ENCODE measurements around the gene PPP5C.
"Not testable (repeated sequence)": the region's sequence is repeated elsewhere in the genome, so short reads cannot be mapped to it uniquely, and the experiment has no call there.

PPP5C gene

GRCh38 chr19:46367426-46367825 lies 20.5 kb downstream of the PPP5C start:
- DNase-seq, result no peak

- DNase-seq, result no peak
Observed at GRCh38 chr19:46368116-46368515, 21.2 kb downstream of the PPP5C start.

- no peak for DNase-seq
Observed at GRCh38 chr19:46369817-46370216, 22.9 kb downstream of the PPP5C start.

- DNase-seq, result no peak
Observed at GRCh38 chr19:46371371-46371901, 24.5 kb downstream of the PPP5C start.

- no peak for DNase-seq
Observed at GRCh38 chr19:46372901-46373490, 26.1 kb downstream of the PPP5C start.

GRCh38 chr19:46373491-46374359 lies 26.8 kb downstream of the PPP5C start:
- peak; percentile 86 for DNase-seq

GRCh38 chr19:46374536-46375475 lies 27.9 kb downstream of the PPP5C start:
- no peak for DNase-seq

- not testable (repeated sequence) for DNase-seq
Observed at GRCh38 chr19:46375476-46376067, 28.7 kb downstream of the PPP5C start.

GRCh38 chr19:46376241-46377153 lies 29.6 kb downstream of the PPP5C start:
- no peak for DNase-seq

GRCh38 chr19:46378268-46378667 lies 31.4 kb downstream of the PPP5C start:
- no peak for DNase-seq

- DNase-seq, result no peak
Observed at GRCh38 chr19:46380690-46381089, 33.8 kb downstream of the PPP5C start.

- DNase-seq, result no peak
Observed at GRCh38 chr19:46381346-46381745, 34.5 kb downstream of the PPP5C start.

GRCh38 chr19:46381756-46382345 lies 35.0 kb downstream of the PPP5C start:
- no peak for DNase-seq

GRCh38 chr19:46383171-46383815 lies 36.4 kb downstream of the PPP5C start:
- DNase-seq, result no peak

GRCh38 chr19:46383846-46384245 lies 37.0 kb downstream of the PPP5C start:
- DNase-seq, result no peak

GRCh38 chr19:46384396-46384795 lies 37.5 kb downstream of the PPP5C start:
- no peak for DNase-seq

GRCh38 chr19:46385636-46386035 lies 38.7 kb downstream of the PPP5C start:
- no peak for DNase-seq

- DNase-seq, result no peak
Observed at GRCh38 chr19:46386151-46386550, 39.3 kb downstream of the PPP5C start.

GRCh38 chr19:46386996-46387712 lies 40.3 kb downstream of the PPP5C start:
- no peak for DNase-seq

GRCh38 chr19:46387713-46388130 lies 40.8 kb downstream of the PPP5C start:
- DNase-seq, result no peak

All from hematopoietic multipotent progenitor cell treated with erythropoietin and hydrocortisone succinate and interleukin-3 and kit ligand, for 8 days (in vitro differentiated cells).